ENCODE data around the gene PARVB. TPM values are rescaled to one million over a fixed set of nuclear protein-coding genes. Genes with fewer than 3 reads are reported as not detected.

The PARVB gene
- total RNA-seq, 1 donor from 2014 or later, result 22.1 TPM

- peaks cover 7% of the 10 kb centered on the region for H3K4me1 Mint-ChIP-seq
- H3K27ac Mint-ChIP-seq, result no peak overlapping the region
- TF ChIP-seq, protein P1, sequence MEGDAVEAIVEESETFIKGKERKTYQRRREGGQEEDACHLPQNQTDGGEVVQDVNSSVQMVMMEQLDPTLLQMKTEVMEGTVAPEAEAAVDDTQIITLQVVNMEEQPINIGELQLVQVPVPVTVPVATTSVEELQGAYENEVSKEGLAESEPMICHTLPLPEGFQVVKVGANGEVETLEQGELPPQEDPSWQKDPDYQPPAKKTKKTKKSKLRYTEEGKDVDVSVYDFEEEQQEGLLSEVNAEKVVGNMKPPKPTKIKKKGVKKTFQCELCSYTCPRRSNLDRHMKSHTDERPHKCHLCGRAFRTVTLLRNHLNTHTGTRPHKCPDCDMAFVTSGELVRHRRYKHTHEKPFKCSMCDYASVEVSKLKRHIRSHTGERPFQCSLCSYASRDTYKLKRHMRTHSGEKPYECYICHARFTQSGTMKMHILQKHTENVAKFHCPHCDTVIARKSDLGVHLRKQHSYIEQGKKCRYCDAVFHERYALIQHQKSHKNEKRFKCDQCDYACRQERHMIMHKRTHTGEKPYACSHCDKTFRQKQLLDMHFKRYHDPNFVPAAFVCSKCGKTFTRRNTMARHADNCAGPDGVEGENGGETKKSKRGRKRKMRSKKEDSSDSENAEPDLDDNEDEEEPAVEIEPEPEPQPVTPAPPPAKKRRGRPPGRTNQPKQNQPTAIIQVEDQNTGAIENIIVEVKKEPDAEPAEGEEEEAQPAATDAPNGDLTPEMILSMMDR (IDR thresholded peaks at IDR 0.05; ENCODE audit: unreplicated experiment), result no peak
- no peaks in the 10 kb centered on the region for H3K27me3 Mint-ChIP-seq (ENCODE audit: low read depth)
- H3K4me3 Mint-ChIP-seq, result no peak overlapping the region
- H3K36me3 Mint-ChIP-seq, result peaks cover 49% of the 10 kb centered on the region
- DNase-seq (ENCODE audit: low spot score in 2 of 2, unreplicated experiment in 2 of 2), result no peak
- no peaks in the 10 kb centered on the region for H3K9me3 Mint-ChIP-seq
These were observed 29.7 kb upstream of the PARVB start for GRCh38 chr22:43994416-43994815.

DNA sequence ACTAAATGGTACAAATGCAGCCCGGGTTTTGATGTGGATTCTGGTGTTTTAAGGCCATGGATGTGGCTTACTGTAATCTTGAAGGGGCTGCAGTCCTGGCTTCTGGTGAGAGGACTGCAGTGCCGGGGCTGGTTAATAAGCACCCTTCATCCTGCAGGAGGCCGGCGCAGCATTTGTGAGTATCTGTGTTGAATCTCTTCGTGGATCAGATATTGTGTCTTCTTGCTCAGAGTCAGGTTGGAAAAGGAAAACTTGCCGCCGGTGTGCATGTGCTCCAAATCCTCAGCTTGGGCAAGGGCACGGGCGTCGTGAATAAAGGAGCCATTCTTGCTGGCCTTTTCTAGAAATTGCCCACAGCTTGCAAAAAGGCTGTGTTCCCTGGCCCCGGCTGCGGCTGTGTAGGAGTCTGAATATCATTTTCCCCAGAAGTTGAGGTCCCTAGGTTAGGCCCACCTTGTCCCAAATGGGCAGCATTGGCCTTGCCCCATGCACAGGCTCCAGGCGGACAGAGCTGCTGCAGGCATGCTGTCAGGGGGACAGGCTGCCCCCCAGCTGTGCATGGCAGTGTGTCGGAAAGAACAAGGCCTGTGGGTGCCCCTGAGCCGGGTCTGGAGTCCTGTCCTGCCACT lies 28.9 kb upstream of the PARVB start:
- no peak for DNase-seq (ENCODE audit: low spot score in 2 of 2, unreplicated experiment in 2 of 2)
- H3K4me3 Mint-ChIP-seq, result no peak overlapping the region
- no peak overlapping the region for H3K27ac Mint-ChIP-seq
- H3K27me3 Mint-ChIP-seq (ENCODE audit: low read depth), result no peaks in the 10 kb centered on the region
- peaks cover 47% of the 10 kb centered on the region for H3K36me3 Mint-ChIP-seq
- TF ChIP-seq, protein P1 (IDR thresholded peaks at IDR 0.05; ENCODE audit: unreplicated experiment), result no peak
- H3K9me3 Mint-ChIP-seq, result no peaks in the 10 kb centered on the region
- H3K4me1 Mint-ChIP-seq, result peaks cover 7% of the 10 kb centered on the region

GRCh38 chr22:43995798-43996169 lies 28.3 kb upstream of the PARVB start:
- Mint-ChIP-seq H3K9me3 (no peaks in the 10 kb centered on the region), H3K4me3 (no peak overlapping the region), H3K27me3 (ENCODE audit: low read depth) (no peaks in the 10 kb centered on the region), H3K36me3 (peaks cover 45% of the 10 kb centered on the region), H3K27ac (no peak overlapping the region), H3K4me1 (peaks cover 7% of the 10 kb centered on the region)
- no peak for DNase-seq (ENCODE audit: low spot score in 2 of 2, unreplicated experiment in 2 of 2)
- TF ChIP-seq, protein P1 (IDR thresholded peaks at IDR 0.05; ENCODE audit: unreplicated experiment), result no peak

DNA sequence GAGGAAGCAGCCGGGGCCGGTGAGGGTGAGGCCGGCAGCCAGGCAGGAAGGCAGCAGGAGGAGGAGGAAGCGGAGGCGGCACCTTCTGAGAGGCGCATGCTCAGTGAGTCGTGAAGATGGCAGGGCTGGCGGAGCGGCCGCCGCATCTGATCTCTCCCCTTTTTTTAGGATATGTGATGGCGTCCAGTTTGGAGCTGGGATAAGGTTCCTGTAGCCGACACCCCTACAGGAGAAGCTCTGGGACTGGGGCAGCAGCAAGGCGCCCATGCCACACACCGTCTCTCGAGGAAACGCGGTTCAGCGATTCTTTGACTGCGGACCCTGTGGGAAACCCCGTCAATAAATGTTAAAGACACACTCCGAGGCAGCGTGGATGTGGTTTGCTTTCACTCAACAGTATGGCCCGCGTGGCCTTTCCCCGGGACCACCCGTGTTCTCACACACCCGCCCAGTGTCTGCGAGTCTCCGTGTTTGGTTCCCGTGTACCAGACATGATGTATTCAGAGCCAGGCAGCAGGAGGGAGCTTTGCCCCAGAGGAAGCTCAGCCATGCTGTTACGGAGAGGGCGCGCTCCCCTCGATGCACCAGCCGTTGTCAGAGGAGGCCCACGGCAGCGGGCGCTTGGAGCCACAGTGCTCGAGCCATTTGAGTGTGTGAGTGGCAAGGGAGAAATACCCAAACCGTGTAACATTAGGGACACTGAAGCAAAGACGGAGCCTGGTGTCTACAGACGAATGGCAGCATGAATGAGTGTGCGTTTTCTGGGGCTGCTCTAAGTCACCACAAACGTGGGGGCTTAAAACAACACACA lies 27.7 kb upstream of the PARVB start:
- Mint-ChIP-seq H3K27me3 (ENCODE audit: low read depth) (no peaks in the 10 kb centered on the region), H3K36me3 (peaks cover 47% of the 10 kb centered on the region)

DNA sequence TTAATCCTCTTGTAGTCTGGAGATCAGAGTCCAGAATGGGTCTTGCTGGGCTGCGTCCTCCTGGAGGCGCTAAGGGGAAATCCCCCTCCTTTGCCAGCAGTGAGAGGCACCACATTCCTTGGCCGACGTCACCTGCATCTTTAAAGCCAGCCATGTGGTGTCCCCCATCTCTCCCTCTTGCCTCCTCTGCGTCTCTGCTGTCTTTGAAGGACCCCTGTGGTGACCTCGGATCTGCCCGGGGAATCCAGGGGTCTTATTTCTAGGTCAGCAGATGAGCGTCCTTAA lies 27.2 kb upstream of the PARVB start:
- Mint-ChIP-seq H3K4me3 (no peak overlapping the region), H3K4me1 (peaks cover 7% of the 10 kb centered on the region), H3K27me3 (ENCODE audit: low read depth) (no peaks in the 10 kb centered on the region), H3K36me3 (peaks cover 46% of the 10 kb centered on the region), H3K9me3 (no peaks in the 10 kb centered on the region), H3K27ac (no peak overlapping the region)
- no peak for DNase-seq (ENCODE audit: low spot score in 2 of 2, unreplicated experiment in 2 of 2)
- TF ChIP-seq, protein P1 (IDR thresholded peaks at IDR 0.05; ENCODE audit: unreplicated experiment), result no peak

More for the DNA sequence above, 27.7 kb upstream of the PARVB start:
- no peaks in the 10 kb centered on the region for H3K9me3 Mint-ChIP-seq
- TF ChIP-seq, protein P1 (IDR thresholded peaks at IDR 0.05; ENCODE audit: unreplicated experiment), result no peak
- H3K27ac Mint-ChIP-seq, result no peak overlapping the region
- H3K4me3 Mint-ChIP-seq, result no peak overlapping the region
- H3K4me1 Mint-ChIP-seq, result peaks cover 7% of the 10 kb centered on the region
- no peak for DNase-seq (ENCODE audit: low spot score in 2 of 2, unreplicated experiment in 2 of 2)
